Measurements from ENCODE around the gene PLA2G4B.

Gene PLA2G4B

GRCh38 chr15:41822471-41822870 lies 16.2 kb upstream of the PLA2G4B start:
- no peak for TF ChIP-seq CTCF (IDR thresholded peaks at IDR 0.05; ENCODE audit: insufficient read depth, missing control alignments)
- FAIRE-seq: no peak

GRCh38 chr15:41822957-41823356 lies 15.7 kb upstream of the PLA2G4B start:
- no peak for FAIRE-seq
- DNase-seq (ENCODE audit: insufficient read length, low spot score): no peak
- no peak for TF ChIP-seq CTCF (IDR thresholded peaks at IDR 0.05; ENCODE audit: insufficient read depth, missing control alignments)

More at GRCh38 chr15:41822471-41822870, 16.2 kb upstream of the PLA2G4B start:
- no peak for DNase-seq (ENCODE audit: insufficient read length, low spot score)

- FAIRE-seq: no peak
- DNase-seq (ENCODE audit: insufficient read length, low spot score): no peak
- TF ChIP-seq CTCF (IDR thresholded peaks at IDR 0.05; ENCODE audit: insufficient read depth, missing control alignments): no peak
These were observed 15.1 kb upstream of the PLA2G4B start for GRCh38 chr15:41823502-41823901.

- no peak for TF ChIP-seq CTCF (IDR thresholded peaks at IDR 0.05; ENCODE audit: insufficient read depth, missing control alignments)
- FAIRE-seq (no peak), DNase-seq (ENCODE audit: insufficient read length, low spot score) (no peak)
These were observed 14.4 kb upstream of the PLA2G4B start for GRCh38 chr15:41824062-41824745.

GRCh38 chr15:41825145-41825544 lies 13.5 kb upstream of the PLA2G4B start:
- no peak for FAIRE-seq
- no peak for DNase-seq (ENCODE audit: insufficient read length, low spot score)
- TF ChIP-seq CTCF (IDR thresholded peaks at IDR 0.05; ENCODE audit: insufficient read depth, missing control alignments): no peak

- DNase-seq (ENCODE audit: insufficient read length, low spot score): no peak
- FAIRE-seq: no peak
- no peak for TF ChIP-seq CTCF (IDR thresholded peaks at IDR 0.05; ENCODE audit: insufficient read depth, missing control alignments)
These were observed 12.8 kb upstream of the PLA2G4B start for GRCh38 chr15:41825572-41826535.
